GM23338 (cell line): ENCODE measurements around the gene TFAP2A.

Experiments
- CTCF ChIP-seq, 2 experiments: fragments of 200-600 bp in 1 of 2; sonication (generic) in 1 of 2; conservative IDR thresholded peaks; 2 replicates each; pipeline versions ENCODE4 v1.5.1 to v1.6.1; 2016 to 2017; ENCODE audit warnings: antibody characterized with exemption in 2 of 2, low read depth in 2 of 2, mild to moderate bottlenecking in 2 of 2, moderate library complexity in 1 of 2
- EZH2 ChIP-seq: fragments of 200-600 bp; sonication (generic); IDR thresholded peaks from one replicate; pipeline ENCODE4 v1.8.0; 2017; ENCODE audit warnings: antibody characterized with exemption, mild to moderate bottlenecking, low read depth; ENCODE audit not compliant: unreplicated experiment
- NANOG ChIP-seq: IDR thresholded peaks from 2 replicates; pipeline ENCODE4 v1.6.1; 2016; ENCODE audit warnings: antibody characterized with exemption, borderline replicate concordance
- POLR2AphosphoS5 ChIP-seq: IDR thresholded peaks from 2 replicates; pipeline ENCODE4 v1.6.1; 2016; ENCODE audit warnings: antibody characterized with exemption, low read depth
- REST ChIP-seq: IDR thresholded peaks from one replicate; pipeline ENCODE4 v1.6.1; 2018; ENCODE audit warnings: antibody characterized with exemption; ENCODE audit not compliant: unreplicated experiment
- STAT1 ChIP-seq: IDR thresholded peaks from one replicate; pipeline ENCODE4 v1.6.1; 2016; ENCODE audit warnings: antibody characterized with exemption; ENCODE audit not compliant: unreplicated experiment
- TF ChIP-seq, protein P1 (sequence below): IDR thresholded peaks from 2 replicates; pipeline ENCODE4 v1.6.1; 2016; ENCODE audit warnings: antibody characterized with exemption

GRCh38 chr6:10411131-10411970 is 3.5 kb downstream of the TFAP2A start:
- TF ChIP-seq REST = no peak
- peak; percentile 85 for TF ChIP-seq EZH2
- no peak for TF ChIP-seq POLR2AphosphoS5
- no peak for TF ChIP-seq CTCF (conservative IDR thresholded peaks at IDR 0.05; ENCODE audit: low read depth in 2 of 2)
- no peak for TF ChIP-seq NANOG
- TF ChIP-seq, protein P1, sequence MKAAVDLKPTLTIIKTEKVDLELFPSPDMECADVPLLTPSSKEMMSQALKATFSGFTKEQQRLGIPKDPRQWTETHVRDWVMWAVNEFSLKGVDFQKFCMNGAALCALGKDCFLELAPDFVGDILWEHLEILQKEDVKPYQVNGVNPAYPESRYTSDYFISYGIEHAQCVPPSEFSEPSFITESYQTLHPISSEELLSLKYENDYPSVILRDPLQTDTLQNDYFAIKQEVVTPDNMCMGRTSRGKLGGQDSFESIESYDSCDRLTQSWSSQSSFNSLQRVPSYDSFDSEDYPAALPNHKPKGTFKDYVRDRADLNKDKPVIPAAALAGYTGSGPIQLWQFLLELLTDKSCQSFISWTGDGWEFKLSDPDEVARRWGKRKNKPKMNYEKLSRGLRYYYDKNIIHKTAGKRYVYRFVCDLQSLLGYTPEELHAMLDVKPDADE = no peak
- TF ChIP-seq STAT1 = no peak
